GM12872 (cell line): ENCODE data around the gene SOX13.

Experiments used
- CTCF ChIP-seq: IDR thresholded peaks from 3 replicates; pipeline ENCODE4 v1.5.1; 2011; ENCODE audit warnings: low read depth, mild to moderate bottlenecking, low read length, moderate library complexity; ENCODE audit not compliant: insufficient read depth

Gene SOX13

GRCh38 chr1:204112876-204113730, 40.2 kb downstream of the SOX13 start:
- 0 out of 3 replicates have a peak, but pooled peaks have one; percentile 1 for TF ChIP-seq CTCF

GRCh38 chr1:204113896-204114295, 41.0 kb downstream of the SOX13 start:
- TF ChIP-seq CTCF, result no peak

GRCh38 chr1:204114606-204115005, 41.7 kb downstream of the SOX13 start:
- no peak for TF ChIP-seq CTCF

- TF ChIP-seq CTCF, result no peak
These were observed 42.2 kb downstream of the SOX13 start for GRCh38 chr1:204115116-204115515.

- TF ChIP-seq CTCF, result no peak
These were observed 43.6 kb downstream of the SOX13 start for GRCh38 chr1:204116539-204116938.

GRCh38 chr1:204121840-204122555, 49.1 kb downstream of the SOX13 start:
- no peak for TF ChIP-seq CTCF

- TF ChIP-seq CTCF, result peak; percentile 50; the same call in 2 of the 3 replicates
These were observed 50.5 kb downstream of the SOX13 start for GRCh38 chr1:204123376-204123775.
